Osteoblast (primary cell): ENCODE measurements around the gene PLPPR1. TPM values are rescaled to one million over a fixed set of nuclear protein-coding genes. Genes with fewer than 3 reads are reported as not detected.

Experiments used
- DNase-seq: peaks from one replicate; pipeline ENCODE4 v3.0.0; 2011; ENCODE audit warnings: low spot score, mixed read lengths; ENCODE audit not compliant: insufficient read length; ENCODE audit errors: missing footprints
- H2AFZ ChIP-seq: 2 replicates; pipeline ENCODE4 v1.6.0; 2011; ENCODE audit warnings: mild to moderate bottlenecking, low read length
- H3K27ac ChIP-seq: 2 replicates; pipeline ENCODE4 v1.5.1; 2011; ENCODE audit warnings: mild to moderate bottlenecking, low read depth, low read length, moderate library complexity
- H3K27me3 ChIP-seq: 2 replicates; pipeline ENCODE4 v1.6.0; 2012; ENCODE audit warnings: mild to moderate bottlenecking, control low read depth, inconsistent platforms, low read length, moderate library complexity; ENCODE audit not compliant: insufficient read depth
- H3K36me3 ChIP-seq: 2 replicates; pipeline ENCODE4 v1.5.1; 2011; ENCODE audit warnings: mild to moderate bottlenecking, low read length, control low read depth, moderate library complexity; ENCODE audit not compliant: insufficient read depth
- H3K4me1 ChIP-seq: 2 replicates; pipeline ENCODE4 v1.5.1; 2011; ENCODE audit warnings: mild to moderate bottlenecking, low read length, control low read depth, moderate library complexity; ENCODE audit not compliant: insufficient read depth
- H3K4me2 ChIP-seq: 2 replicates; pipeline ENCODE4 v1.6.0; 2011; ENCODE audit warnings: mild to moderate bottlenecking, low read length; ENCODE audit not compliant: insufficient read depth
- H3K4me3 ChIP-seq: fragments of 200-600 bp; sonication (generic); 3 replicates; pipeline ENCODE4 v1.5.1; 2012; ENCODE audit warnings: mild to moderate bottlenecking, low read length, inconsistent platforms; ENCODE audit not compliant: insufficient read depth
- H3K79me2 ChIP-seq: 2 replicates; pipeline ENCODE4 v1.6.0; 2012; ENCODE audit warnings: mild to moderate bottlenecking, low read length, control low read depth, inconsistent platforms; ENCODE audit not compliant: insufficient read depth
- H3K9me3 ChIP-seq: 2 replicates; pipeline ENCODE4 v1.5.1; 2011; ENCODE audit warnings: low read depth, low read length, control low read depth
- H4K20me1 ChIP-seq: 2 replicates; pipeline ENCODE4 v1.6.0; 2012; ENCODE audit warnings: mild to moderate bottlenecking, low read length, control low read depth; ENCODE audit not compliant: insufficient read depth
- CTCF ChIP-seq: IDR thresholded peaks from 2 replicates; pipeline ENCODE4 v1.5.1; 2011; ENCODE audit warnings: mild to moderate bottlenecking, low read depth, low read length, moderate library complexity; ENCODE audit errors: extremely low read depth
- total RNA-seq: library from RNA; depleted of rRNA; stranded (reverse); fragments of >200 nt; gene quantifications from 2 replicates; pipeline ENCODE4 v1.2.3, GENCODE V29; 2012

PLPPR1 gene
- total RNA-seq, 1 donor = not detected

- Histone ChIP-seq H3K79me2 (no peaks in the 10 kb centered on the region), H3K27ac (no peak overlapping the region), H3K36me3 (no peaks in the 10 kb centered on the region), H3K4me2 (no peak overlapping the region), H4K20me1 (no peaks in the 10 kb centered on the region), H3K9me3 (no peaks in the 10 kb centered on the region), H2AFZ (no peak overlapping the region), H3K4me1 (no peaks in the 10 kb centered on the region), H3K27me3 (no peaks in the 10 kb centered on the region), H3K4me3 (no peak overlapping the region)
- no peak for TF ChIP-seq CTCF
- DNase-seq = no peak
Observed at GRCh38 chr9:101200852-101201251, 172.3 kb downstream of the PLPPR1 start.

GRCh38 chr9:101201630-101202029 is 173.1 kb downstream of the PLPPR1 start:
- H3K36me3 ChIP-seq = no peaks in the 10 kb centered on the region
- H4K20me1 ChIP-seq = no peaks in the 10 kb centered on the region
- H3K27me3 ChIP-seq = no peaks in the 10 kb centered on the region
- no peaks in the 10 kb centered on the region for H3K9me3 ChIP-seq
- H2AFZ ChIP-seq = no peak overlapping the region
- H3K4me2 ChIP-seq = no peak overlapping the region
- no peaks in the 10 kb centered on the region for H3K4me1 ChIP-seq
- H3K79me2 ChIP-seq = no peaks in the 10 kb centered on the region
- TF ChIP-seq CTCF = no peak
- no peak overlapping the region for H3K4me3 ChIP-seq
- no peak for DNase-seq
- no peak overlapping the region for H3K27ac ChIP-seq

- Histone ChIP-seq H3K27ac (no peak overlapping the region), H4K20me1 (no peaks in the 10 kb centered on the region), H3K79me2 (no peaks in the 10 kb centered on the region), H3K9me3 (no peaks in the 10 kb centered on the region), H3K27me3 (no peaks in the 10 kb centered on the region), H3K36me3 (no peaks in the 10 kb centered on the region), H3K4me3 (no peak overlapping the region), H3K4me2 (no peak overlapping the region), H3K4me1 (no peaks in the 10 kb centered on the region), H2AFZ (no peak overlapping the region)
- no peak for DNase-seq
- TF ChIP-seq CTCF = no peak
Observed at GRCh38 chr9:101209670-101210069, 181.1 kb downstream of the PLPPR1 start.

GRCh38 chr9:101212661-101213060 is 184.1 kb downstream of the PLPPR1 start:
- Histone ChIP-seq H3K27ac (no peak overlapping the region), H4K20me1 (no peaks in the 10 kb centered on the region), H3K79me2 (no peaks in the 10 kb centered on the region), H3K4me2 (no peak overlapping the region), H3K4me1 (no peaks in the 10 kb centered on the region), H2AFZ (no peak overlapping the region), H3K36me3 (no peaks in the 10 kb centered on the region), H3K27me3 (no peaks in the 10 kb centered on the region), H3K9me3 (no peaks in the 10 kb centered on the region), H3K4me3 (no peak overlapping the region)
- TF ChIP-seq CTCF = no peak
- peak; percentile 21 for DNase-seq
